HepG2 (cell line): ENCODE data around the gene MEA1. TPM values are rescaled to one million over a fixed set of nuclear protein-coding genes. Genes with fewer than 3 reads are reported as not detected.

Experiments
- FLYWCH1 ChIP-seq: sonication (generic); formaldehyde crosslinking; IDR thresholded peaks from 2 replicates; pipeline ENCODE4 v1.8.1; 2023; ENCODE audit warnings: mild to moderate bottlenecking, missing genetic modification reagents
- KMT2A ChIP-seq: sonication (generic); formaldehyde crosslinking; IDR thresholded peaks from 2 replicates; pipeline ENCODE4 v1.4.0; 2020; ENCODE audit warnings: missing genetic modification reagents
- NCOR1 ChIP-seq: fragments of 200-600 bp; sonication (generic); IDR thresholded peaks from 2 replicates; pipeline ENCODE4 v1.7.0; 2017; ENCODE audit warnings: antibody characterized with exemption, low read length, borderline replicate concordance
- NR2F2 ChIP-seq: IDR thresholded peaks from 2 replicates; pipeline ENCODE4 v1.6.1; 2012; ENCODE audit warnings: low read depth, inconsistent platforms, borderline replicate concordance
- POLR2A ChIP-seq, 2 experiments: IDR thresholded peaks; 2 replicates each; pipeline ENCODE4 v1.6.1; 2011; ENCODE audit warnings: low read depth in 2 of 2, low read length in 2 of 2, mild to moderate bottlenecking in 1 of 2, moderate library complexity in 1 of 2; ENCODE audit not compliant: insufficient read depth in 1 of 2
- TP53 ChIP-seq: sonication (generic); formaldehyde crosslinking; conservative IDR thresholded peaks from 2 replicates; pipeline ENCODE4 v1.4.0; 2020; ENCODE audit warnings: missing genetic modification reagents
- ZBTB7B ChIP-seq: sonication (generic); formaldehyde crosslinking; IDR thresholded peaks from 2 replicates; pipeline ENCODE4 v1.4.0; 2020; ENCODE audit warnings: missing genetic modification reagents
- ZNF101 ChIP-seq: sonication (generic); formaldehyde crosslinking; IDR thresholded peaks from 2 replicates; pipeline ENCODE4 v1.4.0; 2020; ENCODE audit warnings: mild to moderate bottlenecking, low read depth, missing genetic modification reagents, borderline replicate concordance
- polyA plus RNA-seq, 8 experiments: library from polyadenylated mRNA; depleted of rRNA in 3 of 8; stranded (reverse) in 7 of 8; unstranded in 1 of 8; fragments of >200 nt; fragmentation: Illumina TruSeq in 4 of 8; extraction: Trizol in 4 of 8; gene quantifications; 2 replicates each; pipeline versions ENCODE4 v1.2.1 to v1.2.3, GENCODE V29; 2011 to 2016; ENCODE audit warnings: low read depth in 4 of 8, missing spikeins in 1 of 8, mixed read lengths in 1 of 8; ENCODE audit not compliant: insufficient read depth in 1 of 8
- total RNA-seq, 5 experiments: library from RNA; depleted of rRNA; stranded (reverse); fragments of >200 nt; fragmentation: Illumina TruSeq; extraction: Trizol; gene quantifications; 2 replicates each; pipeline ENCODE4 v1.2.3, GENCODE V29; 2016; ENCODE audit warnings: low read depth in 1 of 5
- TF ChIP-seq, protein P1 (sequence below): sonication (generic); formaldehyde crosslinking; IDR thresholded peaks from 2 replicates; pipeline ENCODE4 v1.4.0; 2020; ENCODE audit warnings: low read depth, missing genetic modification reagents
- TF ChIP-seq, protein P2 (sequence below): sonication (generic); formaldehyde crosslinking; IDR thresholded peaks from 2 replicates; pipeline ENCODE4 v1.4.0; 2020; ENCODE audit warnings: low read depth, mild to moderate bottlenecking, missing genetic modification reagents
- TF ChIP-seq, protein P3 (sequence below): sonication (generic); formaldehyde crosslinking; IDR thresholded peaks from 2 replicates; pipeline ENCODE4 v1.5.0; 2020; ENCODE audit warnings: mild to moderate bottlenecking, missing genetic modification reagents, borderline replicate concordance
- TF ChIP-seq, protein P4 (sequence below): sonication (generic); formaldehyde crosslinking; IDR thresholded peaks from 2 replicates; pipeline ENCODE4 v1.5.0; 2020; ENCODE audit warnings: mild to moderate bottlenecking, missing genetic modification reagents
- TF ChIP-seq, protein P5 (sequence below): sonication (generic); formaldehyde crosslinking; IDR thresholded peaks from 2 replicates; pipeline ENCODE4 v1.4.0; 2020; ENCODE audit warnings: missing genetic modification reagents, borderline replicate concordance

Gene MEA1
- total and polyA plus RNA-seq, 2 of the 13 experiments (the other 11 are each of a cell fraction or from before 2014, with no cell fraction given) = 75.6 to 86.2 TPM

DNA sequence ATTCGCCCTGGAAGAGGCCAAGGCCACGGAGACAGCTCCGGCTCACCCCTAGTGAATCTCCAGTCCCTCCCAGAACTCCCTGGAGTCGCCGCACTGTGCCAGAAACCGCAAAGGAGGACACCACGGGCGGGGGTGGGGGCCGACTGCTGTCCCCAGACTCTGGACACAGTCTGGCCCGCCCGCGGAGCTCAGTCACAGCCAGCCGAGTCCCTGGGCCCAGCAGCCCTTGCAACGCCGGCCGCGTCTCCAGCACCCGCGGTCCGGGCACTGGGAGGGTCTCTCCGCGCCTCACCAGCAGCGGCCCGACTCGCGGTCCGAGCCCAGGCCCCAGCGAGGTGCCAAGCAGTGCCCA, 35.3 kb downstream of the MEA1 start (continued):
- TF ChIP-seq, protein P1, sequence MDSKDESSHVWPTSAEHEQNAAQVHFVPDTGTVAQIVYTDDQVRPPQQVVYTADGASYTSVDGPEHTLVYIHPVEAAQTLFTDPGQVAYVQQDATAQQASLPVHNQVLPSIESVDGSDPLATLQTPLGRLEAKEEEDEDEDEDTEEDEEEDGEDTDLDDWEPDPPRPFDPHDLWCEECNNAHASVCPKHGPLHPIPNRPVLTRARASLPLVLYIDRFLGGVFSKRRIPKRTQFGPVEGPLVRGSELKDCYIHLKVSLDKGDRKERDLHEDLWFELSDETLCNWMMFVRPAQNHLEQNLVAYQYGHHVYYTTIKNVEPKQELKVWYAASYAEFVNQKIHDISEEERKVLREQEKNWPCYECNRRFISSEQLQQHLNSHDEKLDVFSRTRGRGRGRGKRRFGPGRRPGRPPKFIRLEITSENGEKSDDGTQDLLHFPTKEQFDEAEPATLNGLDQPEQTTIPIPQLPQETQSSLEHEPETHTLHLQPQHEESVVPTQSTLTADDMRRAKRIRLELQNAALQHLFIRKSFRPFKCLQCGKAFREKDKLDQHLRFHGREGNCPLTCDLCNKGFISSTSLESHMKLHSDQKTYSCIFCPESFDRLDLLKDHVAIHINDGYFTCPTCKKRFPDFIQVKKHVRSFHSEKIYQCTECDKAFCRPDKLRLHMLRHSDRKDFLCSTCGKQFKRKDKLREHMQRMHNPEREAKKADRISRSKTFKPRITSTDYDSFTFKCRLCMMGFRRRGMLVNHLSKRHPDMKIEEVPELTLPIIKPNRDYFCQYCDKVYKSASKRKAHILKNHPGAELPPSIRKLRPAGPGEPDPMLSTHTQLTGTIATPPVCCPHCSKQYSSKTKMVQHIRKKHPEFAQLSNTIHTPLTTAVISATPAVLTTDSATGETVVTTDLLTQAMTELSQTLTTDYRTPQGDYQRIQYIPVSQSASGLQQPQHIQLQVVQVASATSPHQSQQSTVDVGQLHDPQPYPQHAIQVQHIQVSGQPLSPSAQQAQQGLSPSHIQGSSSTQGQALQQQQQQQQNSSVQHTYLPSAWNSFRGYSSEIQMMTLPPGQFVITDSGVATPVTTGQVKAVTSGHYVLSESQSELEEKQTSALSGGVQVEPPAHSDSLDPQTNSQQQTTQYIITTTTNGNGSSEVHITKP (CRISPR knock-in tag) = no peak
- TF ChIP-seq KMT2A (CRISPR knock-in tag) = no peak
- TF ChIP-seq, protein P2, sequence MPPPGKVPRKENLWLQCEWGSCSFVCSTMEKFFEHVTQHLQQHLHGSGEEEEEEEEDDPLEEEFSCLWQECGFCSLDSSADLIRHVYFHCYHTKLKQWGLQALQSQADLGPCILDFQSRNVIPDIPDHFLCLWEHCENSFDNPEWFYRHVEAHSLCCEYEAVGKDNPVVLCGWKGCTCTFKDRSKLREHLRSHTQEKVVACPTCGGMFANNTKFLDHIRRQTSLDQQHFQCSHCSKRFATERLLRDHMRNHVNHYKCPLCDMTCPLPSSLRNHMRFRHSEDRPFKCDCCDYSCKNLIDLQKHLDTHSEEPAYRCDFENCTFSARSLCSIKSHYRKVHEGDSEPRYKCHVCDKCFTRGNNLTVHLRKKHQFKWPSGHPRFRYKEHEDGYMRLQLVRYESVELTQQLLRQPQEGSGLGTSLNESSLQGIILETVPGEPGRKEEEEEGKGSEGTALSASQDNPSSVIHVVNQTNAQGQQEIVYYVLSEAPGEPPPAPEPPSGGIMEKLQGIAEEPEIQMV (CRISPR knock-in tag) = 0 out of 2 replicates have a peak, but pooled peaks have one; percentile 12
- TF ChIP-seq ZNF101 (CRISPR knock-in tag) = peak; percentile 38; the same call in 1 of the 2 replicates
- peak; percentile 9; the same call in 1 of the 2 replicates for TF ChIP-seq ZBTB7B
- no peak for TF ChIP-seq NCOR1
- TF ChIP-seq TP53 (CRISPR knock-in tag) = no peak
- TF ChIP-seq, protein P3, sequence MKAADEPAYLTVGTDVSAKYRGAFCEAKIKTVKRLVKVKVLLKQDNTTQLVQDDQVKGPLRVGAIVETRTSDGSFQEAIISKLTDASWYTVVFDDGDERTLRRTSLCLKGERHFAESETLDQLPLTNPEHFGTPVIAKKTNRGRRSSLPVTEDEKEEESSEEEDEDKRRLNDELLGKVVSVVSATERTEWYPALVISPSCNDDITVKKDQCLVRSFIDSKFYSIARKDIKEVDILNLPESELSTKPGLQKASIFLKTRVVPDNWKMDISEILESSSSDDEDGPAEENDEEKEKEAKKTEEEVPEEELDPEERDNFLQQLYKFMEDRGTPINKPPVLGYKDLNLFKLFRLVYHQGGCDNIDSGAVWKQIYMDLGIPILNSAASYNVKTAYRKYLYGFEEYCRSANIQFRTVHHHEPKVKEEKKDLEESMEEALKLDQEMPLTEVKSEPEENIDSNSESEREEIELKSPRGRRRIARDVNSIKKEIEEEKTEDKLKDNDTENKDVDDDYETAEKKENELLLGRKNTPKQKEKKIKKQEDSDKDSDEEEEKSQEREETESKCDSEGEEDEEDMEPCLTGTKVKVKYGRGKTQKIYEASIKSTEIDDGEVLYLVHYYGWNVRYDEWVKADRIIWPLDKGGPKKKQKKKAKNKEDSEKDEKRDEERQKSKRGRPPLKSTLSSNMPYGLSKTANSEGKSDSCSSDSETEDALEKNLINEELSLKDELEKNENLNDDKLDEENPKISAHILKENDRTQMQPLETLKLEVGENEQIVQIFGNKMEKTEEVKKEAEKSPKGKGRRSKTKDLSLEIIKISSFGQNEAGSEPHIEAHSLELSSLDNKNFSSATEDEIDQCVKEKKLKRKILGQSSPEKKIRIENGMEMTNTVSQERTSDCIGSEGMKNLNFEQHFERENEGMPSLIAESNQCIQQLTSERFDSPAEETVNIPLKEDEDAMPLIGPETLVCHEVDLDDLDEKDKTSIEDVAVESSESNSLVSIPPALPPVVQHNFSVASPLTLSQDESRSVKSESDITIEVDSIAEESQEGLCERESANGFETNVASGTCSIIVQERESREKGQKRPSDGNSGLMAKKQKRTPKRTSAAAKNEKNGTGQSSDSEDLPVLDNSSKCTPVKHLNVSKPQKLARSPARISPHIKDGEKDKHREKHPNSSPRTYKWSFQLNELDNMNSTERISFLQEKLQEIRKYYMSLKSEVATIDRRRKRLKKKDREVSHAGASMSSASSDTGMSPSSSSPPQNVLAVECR (CRISPR knock-in tag) = 0 out of 2 replicates have a peak, but pooled peaks have one; percentile 62
- TF ChIP-seq FLYWCH1 = no peak
- TF ChIP-seq NR2F2 = peak; percentile 11; the same call in 1 of the 2 replicates
- TF ChIP-seq, protein P4, sequence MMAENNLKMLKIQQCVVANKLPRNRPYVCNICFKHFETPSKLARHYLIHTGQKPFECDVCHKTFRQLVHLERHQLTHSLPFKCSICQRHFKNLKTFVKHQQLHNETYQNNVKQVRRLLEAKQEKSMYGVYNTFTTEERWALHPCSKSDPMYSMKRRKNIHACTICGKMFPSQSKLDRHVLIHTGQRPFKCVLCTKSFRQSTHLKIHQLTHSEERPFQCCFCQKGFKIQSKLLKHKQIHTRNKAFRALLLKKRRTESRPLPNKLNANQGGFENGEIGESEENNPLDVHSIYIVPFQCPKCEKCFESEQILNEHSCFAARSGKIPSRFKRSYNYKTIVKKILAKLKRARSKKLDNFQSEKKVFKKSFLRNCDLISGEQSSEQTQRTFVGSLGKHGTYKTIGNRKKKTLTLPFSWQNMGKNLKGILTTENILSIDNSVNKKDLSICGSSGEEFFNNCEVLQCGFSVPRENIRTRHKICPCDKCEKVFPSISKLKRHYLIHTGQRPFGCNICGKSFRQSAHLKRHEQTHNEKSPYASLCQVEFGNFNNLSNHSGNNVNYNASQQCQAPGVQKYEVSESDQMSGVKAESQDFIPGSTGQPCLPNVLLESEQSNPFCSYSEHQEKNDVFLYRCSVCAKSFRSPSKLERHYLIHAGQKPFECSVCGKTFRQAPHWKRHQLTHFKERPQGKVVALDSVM (CRISPR knock-in tag) = no peak
- TF ChIP-seq POLR2A (IDR thresholded peaks at IDR 0.05; ENCODE audit: insufficient read depth in 1 of 2, low read depth in 2 of 2, low read length in 2 of 2) = 0 out of 4 replicates have a peak, but pooled peaks of 1 of the 2 experiments have one; percentile 50
- TF ChIP-seq, protein P5, sequence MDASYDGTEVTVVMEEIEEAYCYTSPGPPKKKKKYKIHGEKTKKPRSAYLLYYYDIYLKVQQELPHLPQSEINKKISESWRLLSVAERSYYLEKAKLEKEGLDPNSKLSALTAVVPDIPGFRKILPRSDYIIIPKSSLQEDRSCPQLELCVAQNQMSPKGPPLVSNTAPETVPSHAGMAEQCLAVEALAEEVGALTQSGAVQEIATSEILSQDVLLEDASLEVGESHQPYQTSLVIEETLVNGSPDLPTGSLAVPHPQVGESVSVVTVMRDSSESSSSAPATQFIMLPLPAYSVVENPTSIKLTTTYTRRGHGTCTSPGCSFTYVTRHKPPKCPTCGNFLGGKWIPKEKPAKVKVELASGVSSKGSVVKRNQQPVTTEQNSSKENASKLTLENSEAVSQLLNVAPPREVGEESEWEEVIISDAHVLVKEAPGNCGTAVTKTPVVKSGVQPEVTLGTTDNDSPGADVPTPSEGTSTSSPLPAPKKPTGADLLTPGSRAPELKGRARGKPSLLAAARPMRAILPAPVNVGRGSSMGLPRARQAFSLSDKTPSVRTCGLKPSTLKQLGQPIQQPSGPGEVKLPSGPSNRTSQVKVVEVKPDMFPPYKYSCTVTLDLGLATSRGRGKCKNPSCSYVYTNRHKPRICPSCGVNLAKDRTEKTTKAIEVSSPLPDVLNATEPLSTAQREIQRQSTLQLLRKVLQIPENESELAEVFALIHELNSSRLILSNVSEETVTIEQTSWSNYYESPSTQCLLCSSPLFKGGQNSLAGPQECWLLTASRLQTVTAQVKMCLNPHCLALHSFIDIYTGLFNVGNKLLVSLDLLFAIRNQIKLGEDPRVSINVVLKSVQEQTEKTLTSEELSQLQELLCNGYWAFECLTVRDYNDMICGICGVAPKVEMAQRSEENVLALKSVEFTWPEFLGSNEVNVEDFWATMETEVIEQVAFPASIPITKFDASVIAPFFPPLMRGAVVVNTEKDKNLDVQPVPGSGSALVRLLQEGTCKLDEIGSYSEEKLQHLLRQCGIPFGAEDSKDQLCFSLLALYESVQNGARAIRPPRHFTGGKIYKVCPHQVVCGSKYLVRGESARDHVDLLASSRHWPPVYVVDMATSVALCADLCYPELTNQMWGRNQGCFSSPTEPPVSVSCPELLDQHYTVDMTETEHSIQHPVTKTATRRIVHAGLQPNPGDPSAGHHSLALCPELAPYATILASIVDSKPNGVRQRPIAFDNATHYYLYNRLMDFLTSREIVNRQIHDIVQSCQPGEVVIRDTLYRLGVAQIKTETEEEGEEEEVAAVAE (CRISPR knock-in tag) = no peak
